Neuron (in vitro differentiated cells): ENCODE measurements around the gene IL15.
"Not testable (repeated sequence)": the region's sequence is repeated elsewhere in the genome, so short reads cannot be mapped to it uniquely, and the experiment has no call there.

Experiments used
- H2AFZ ChIP-seq: one replicate; pipeline ENCODE4 v1.6.1; 2013; ENCODE audit warnings: low read depth, mild to moderate bottlenecking, inconsistent platforms, low read length, moderate library complexity
- H3K27me3 ChIP-seq: one replicate; pipeline ENCODE4 v1.6.1; 2013; ENCODE audit warnings: low read length; ENCODE audit not compliant: insufficient read depth
- H3K36me3 ChIP-seq: one replicate; pipeline ENCODE4 v1.6.1; 2013; ENCODE audit warnings: low read length; ENCODE audit not compliant: insufficient read depth
- H3K4me1 ChIP-seq: one replicate; pipeline ENCODE4 v1.6.1; 2013; ENCODE audit warnings: low read length; ENCODE audit not compliant: insufficient read depth
- H3K4me3 ChIP-seq: 2 replicates; pipeline ENCODE4 v1.5.1; 2013; ENCODE audit warnings: mild to moderate bottlenecking, low read length, moderate library complexity
- H3K9me3 ChIP-seq: one replicate; pipeline ENCODE4 v1.6.1; 2013; ENCODE audit warnings: low read length

The IL15 gene

GRCh38 chr4:141691247-141691646 lies 54.9 kb downstream of the IL15 start:
- H2AFZ ChIP-seq, H3K4me1 ChIP-seq, H3K27me3 ChIP-seq, H3K36me3 ChIP-seq, H3K4me3 ChIP-seq, H3K9me3 ChIP-seq: not testable (repeated sequence)

GRCh38 chr4:141692081-141692480 lies 55.7 kb downstream of the IL15 start:
- no peaks in the 10 kb centered on the region for H3K9me3 ChIP-seq
- no peaks in the 10 kb centered on the region for H3K27me3 ChIP-seq
- no peak overlapping the region for H2AFZ ChIP-seq
- no peaks in the 10 kb centered on the region for H3K4me1 ChIP-seq
- H3K4me3 ChIP-seq = no peak overlapping the region
- H3K36me3 ChIP-seq = no peaks in the 10 kb centered on the region

GRCh38 chr4:141697116-141697515 lies 60.7 kb downstream of the IL15 start:
- H3K4me3 ChIP-seq = no peak overlapping the region
- H3K4me1 ChIP-seq = no peaks in the 10 kb centered on the region
- H3K36me3 ChIP-seq = no peaks in the 10 kb centered on the region
- H2AFZ ChIP-seq = no peak overlapping the region
- no peaks in the 10 kb centered on the region for H3K27me3 ChIP-seq
- H3K9me3 ChIP-seq = no peaks in the 10 kb centered on the region

- H3K27me3 ChIP-seq = no peaks in the 10 kb centered on the region
- no peak overlapping the region for H2AFZ ChIP-seq
- no peaks in the 10 kb centered on the region for H3K4me1 ChIP-seq
- peaks cover 2% of the 10 kb centered on the region for H3K9me3 ChIP-seq
- H3K4me3 ChIP-seq = no peak overlapping the region
- H3K36me3 ChIP-seq = no peaks in the 10 kb centered on the region
These were observed 66.2 kb downstream of the IL15 start for GRCh38 chr4:141702472-141703182.

GRCh38 chr4:141703497-141703896 lies 67.1 kb downstream of the IL15 start:
- H2AFZ ChIP-seq = no peak overlapping the region
- no peaks in the 10 kb centered on the region for H3K36me3 ChIP-seq
- H3K27me3 ChIP-seq = no peaks in the 10 kb centered on the region
- peaks cover 5% of the 10 kb centered on the region for H3K9me3 ChIP-seq
- no peak overlapping the region for H3K4me3 ChIP-seq
- no peaks in the 10 kb centered on the region for H3K4me1 ChIP-seq

- Histone ChIP-seq H3K36me3 (no peaks in the 10 kb centered on the region), H3K27me3 (no peaks in the 10 kb centered on the region), H3K4me3 (no peak overlapping the region), H2AFZ (no peak overlapping the region), H3K4me1 (no peaks in the 10 kb centered on the region), H3K9me3 (peaks cover 5% of the 10 kb centered on the region)
These were observed 68.8 kb downstream of the IL15 start for GRCh38 chr4:141705048-141705746.

GRCh38 chr4:141705747-141706377 lies 69.5 kb downstream of the IL15 start:
- Histone ChIP-seq H3K9me3 (peaks cover 5% of the 10 kb centered on the region), H3K4me1 (no peaks in the 10 kb centered on the region), H3K36me3 (no peaks in the 10 kb centered on the region), H2AFZ (no peak overlapping the region), H3K4me3 (no peak overlapping the region), H3K27me3 (no peaks in the 10 kb centered on the region)

- no peak overlapping the region for H2AFZ ChIP-seq
- peaks cover 5% of the 10 kb centered on the region for H3K9me3 ChIP-seq
- H3K27me3 ChIP-seq = no peaks in the 10 kb centered on the region
- H3K4me1 ChIP-seq = no peaks in the 10 kb centered on the region
- H3K36me3 ChIP-seq = no peaks in the 10 kb centered on the region
- no peak overlapping the region for H3K4me3 ChIP-seq
These were observed 70.1 kb downstream of the IL15 start for GRCh38 chr4:141706445-141706844.

- H3K9me3 ChIP-seq = peaks cover 5% of the 10 kb centered on the region
- no peaks in the 10 kb centered on the region for H3K27me3 ChIP-seq
- no peak overlapping the region for H2AFZ ChIP-seq
- H3K36me3 ChIP-seq = no peaks in the 10 kb centered on the region
- H3K4me3 ChIP-seq = no peak overlapping the region
- no peaks in the 10 kb centered on the region for H3K4me1 ChIP-seq
These were observed 74.8 kb downstream of the IL15 start for GRCh38 chr4:141711211-141711610.

GRCh38 chr4:141713185-141713584 lies 76.8 kb downstream of the IL15 start:
- Histone ChIP-seq H3K27me3 (no peaks in the 10 kb centered on the region), H3K9me3 (no peaks in the 10 kb centered on the region), H3K4me1 (no peaks in the 10 kb centered on the region), H2AFZ (no peak overlapping the region), H3K36me3 (no peaks in the 10 kb centered on the region), H3K4me3 (no peak overlapping the region)

GRCh38 chr4:141713771-141714445 lies 77.5 kb downstream of the IL15 start:
- Histone ChIP-seq H3K9me3 (no peaks in the 10 kb centered on the region), H2AFZ (no peak overlapping the region), H3K4me3 (no peak overlapping the region), H3K27me3 (no peaks in the 10 kb centered on the region), H3K4me1 (no peaks in the 10 kb centered on the region), H3K36me3 (no peaks in the 10 kb centered on the region)

GRCh38 chr4:141719585-141719984 lies 83.2 kb downstream of the IL15 start:
- no peaks in the 10 kb centered on the region for H3K4me1 ChIP-seq

GRCh38 chr4:141721174-141721573 lies 84.8 kb downstream of the IL15 start:
- Histone ChIP-seq H2AFZ (no peak overlapping the region), H3K36me3 (no peaks in the 10 kb centered on the region), H3K9me3 (no peaks in the 10 kb centered on the region), H3K27me3 (no peaks in the 10 kb centered on the region), H3K4me3 (no peak overlapping the region), H3K4me1 (no peaks in the 10 kb centered on the region)

More at GRCh38 chr4:141719585-141719984, 83.2 kb downstream of the IL15 start:
- Histone ChIP-seq H3K36me3 (no peaks in the 10 kb centered on the region), H3K27me3 (no peaks in the 10 kb centered on the region), H3K4me3 (no peak overlapping the region), H2AFZ (no peak overlapping the region), H3K9me3 (no peaks in the 10 kb centered on the region)
